GM21723 (cell line): ENCODE data around the gene LILRB5.
"Not testable (repeated sequence)": the region's sequence is repeated elsewhere in the genome, so short reads cannot be mapped to it uniquely, and the experiment has no call there.

Experiments
- ATAC-seq: cut with Tn5 transposase; IDR thresholded peaks from one replicate; pipeline ENCODE4 v1.9.1; 2021; ENCODE audit warnings: mild to moderate bottlenecking, moderate library complexity; ENCODE audit not compliant: unreplicated experiment

Gene LILRB5

GRCh38 chr19:54257116-54257480 lies at the start of gene LILRB5:
TSS of gene LILRB5 (minus strand) at chr19:54257273. CDS start at chr19:54257193, 80 bp downstream.
- no peak for ATAC-seq

GRCh38 chr19:54305141-54305540 lies 48.1 kb upstream of the LILRB5 start:
- ATAC-seq = no peak

- no peak for ATAC-seq
Measured at GRCh38 chr19:54302257-54302656, 45.2 kb upstream of the LILRB5 start.

GRCh38 chr19:54299515-54299914 lies 42.4 kb upstream of the LILRB5 start:
- no peak for ATAC-seq

- ATAC-seq = no peak
Measured at GRCh38 chr19:54299126-54299498, 42.0 kb upstream of the LILRB5 start.

- no peak for ATAC-seq
Measured at GRCh38 chr19:54298357-54299125, 41.5 kb upstream of the LILRB5 start.

GRCh38 chr19:54297759-54298305 lies 40.8 kb upstream of the LILRB5 start:
- ATAC-seq = no peak

GRCh38 chr19:54294539-54294938 lies 37.5 kb upstream of the LILRB5 start:
- ATAC-seq = no peak

- ATAC-seq = not testable (repeated sequence)
Measured at GRCh38 chr19:54289160-54289559, 32.1 kb upstream of the LILRB5 start.

GRCh38 chr19:54287456-54287855 lies 30.4 kb upstream of the LILRB5 start:
- ATAC-seq = no peak

- ATAC-seq = not testable (repeated sequence)
Measured at GRCh38 chr19:54286283-54286682, 29.2 kb upstream of the LILRB5 start.

GRCh38 chr19:54285427-54286056 lies 28.5 kb upstream of the LILRB5 start:
- ATAC-seq = not testable (repeated sequence)

- ATAC-seq = no peak
Measured at GRCh38 chr19:54282686-54283470, 25.8 kb upstream of the LILRB5 start.

GRCh38 chr19:54281729-54282075 lies 24.6 kb upstream of the LILRB5 start:
- ATAC-seq = not testable (repeated sequence)

- ATAC-seq = no peak
Measured at GRCh38 chr19:54281007-54281728, 24.1 kb upstream of the LILRB5 start, which contains the start of gene LILRB2. TSS of gene LILRB2 (minus strand) at chr19:54281110. CDS start at chr19:54280496, 614 bp downstream.

GRCh38 chr19:54280441-54280840 lies 23.4 kb upstream of the LILRB5 start:
- ATAC-seq = not testable (repeated sequence)

GRCh38 chr19:54280025-54280424 lies 23.0 kb upstream of the LILRB5 start:
- not testable (repeated sequence) for ATAC-seq

GRCh38 chr19:54279406-54279962 lies 22.4 kb upstream of the LILRB5 start:
- no peak for ATAC-seq

GRCh38 chr19:54278571-54279195 lies 21.6 kb upstream of the LILRB5 start:
- ATAC-seq = not testable (repeated sequence)

GRCh38 chr19:54278056-54278455 lies 21.0 kb upstream of the LILRB5 start:
- ATAC-seq = not testable (repeated sequence)
